ENCODE results near the gene LENG8.
"Not testable (repeated sequence)": the region's sequence is repeated elsewhere in the genome, so short reads cannot be mapped to it uniquely, and the experiment has no call there.

Gene LENG8

DNA sequence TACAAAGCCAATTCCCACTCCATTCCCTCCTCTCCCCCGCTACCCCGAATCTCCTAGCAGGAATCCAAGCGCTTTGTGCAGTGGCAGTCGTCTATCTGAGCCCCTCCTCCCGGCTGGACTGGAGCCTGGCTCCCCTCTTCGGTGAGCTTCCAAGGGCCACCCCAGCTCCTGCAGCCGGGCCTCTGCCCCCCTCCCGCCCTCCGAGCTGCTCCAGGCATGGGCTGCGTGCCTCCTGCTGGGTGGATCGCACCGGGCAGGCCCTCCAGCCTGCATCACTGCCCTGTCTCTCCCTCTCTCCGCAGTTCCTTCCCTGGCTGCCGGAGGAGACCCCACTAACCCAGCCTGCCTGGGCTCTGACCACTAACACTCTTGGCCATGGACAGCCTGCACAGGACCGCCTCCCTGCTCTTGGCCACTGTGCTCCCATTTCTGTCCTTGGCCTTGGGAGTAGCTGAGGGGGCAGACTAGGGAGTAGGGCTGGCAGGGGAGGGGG is 12.9 kb upstream of the LENG8 start:
- Histone ChIP-seq H3K27ac (no peak overlapping the region), H3K4me3 (no peak overlapping the region)

- Histone ChIP-seq H3K4me3 (no peak overlapping the region), H3K27ac (no peak overlapping the region)
Observed at GRCh38 chr19:54436628-54437252, 12.3 kb upstream of the LENG8 start.

GRCh38 chr19:54439174-54439851 is 9.7 kb upstream of the LENG8 start:
- Histone ChIP-seq H3K4me3 (no peak overlapping the region), H3K27ac (no peak overlapping the region)

- H3K27ac ChIP-seq = no peak overlapping the region
- H3K4me3 ChIP-seq = no peak overlapping the region
Observed at GRCh38 chr19:54440641-54441040, 8.4 kb upstream of the LENG8 start.

GRCh38 chr19:54444737-54445136 is 4.3 kb upstream of the LENG8 start:
- no peak overlapping the region for H3K27ac ChIP-seq
- no peak overlapping the region for H3K4me3 ChIP-seq

GRCh38 chr19:54446349-54446748 is 2.6 kb upstream of the LENG8 start:
- H3K4me3 ChIP-seq = not testable (repeated sequence)
- H3K27ac ChIP-seq = peak overlapping the region in 2 of 21 experiments; percentile 7 to 13

DNA sequence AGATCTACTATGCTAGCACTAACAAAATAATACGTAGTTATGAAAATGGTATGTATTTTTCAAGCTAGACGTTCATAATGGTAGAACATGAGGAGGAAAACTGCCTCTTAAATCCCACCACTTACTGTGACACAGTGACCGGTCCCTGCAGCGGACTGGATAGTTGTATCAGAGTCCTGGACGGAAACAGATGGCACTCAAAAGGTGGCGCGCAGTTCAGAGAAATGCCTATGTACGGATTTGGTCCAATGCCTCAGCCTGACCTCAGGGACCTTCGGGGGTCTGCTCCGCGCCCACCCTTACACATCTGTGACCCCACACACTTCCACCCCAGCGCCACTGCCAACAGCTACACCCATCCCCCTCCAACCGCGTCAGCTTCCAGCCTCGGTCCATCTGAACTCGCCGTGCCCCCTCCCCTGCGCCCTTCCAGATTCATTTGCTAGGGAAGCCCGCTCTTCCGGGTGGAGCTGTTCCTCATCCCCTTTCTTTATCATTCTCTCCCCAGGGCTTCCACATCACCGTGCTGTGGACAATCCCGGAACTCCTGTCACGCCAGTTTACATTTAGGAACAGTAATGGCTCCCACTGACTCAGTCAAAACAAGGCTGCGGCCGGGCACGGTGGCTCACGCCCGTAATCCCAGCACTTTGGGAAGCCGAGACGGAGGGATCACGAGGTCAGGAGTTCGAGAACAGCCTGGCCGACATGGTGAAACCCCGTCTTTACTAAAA is 792 bp upstream of the LENG8 start:
- peak overlapping the region; percentile 87 to 99 (median 97) for H3K27ac ChIP-seq

GRCh38 chr19:54449701-54450069 is 686 bp downstream of the LENG8 start:
- Histone ChIP-seq H3K27ac (peak overlapping the region; percentile 87 to 99 (median 97)), H3K4me3 (peak overlapping the region; percentile 62 to 94 (median 89))

More for the DNA sequence above, 792 bp upstream of the LENG8 start:
- peak overlapping the region; percentile 62 to 94 (median 89) for H3K4me3 ChIP-seq

DNA sequence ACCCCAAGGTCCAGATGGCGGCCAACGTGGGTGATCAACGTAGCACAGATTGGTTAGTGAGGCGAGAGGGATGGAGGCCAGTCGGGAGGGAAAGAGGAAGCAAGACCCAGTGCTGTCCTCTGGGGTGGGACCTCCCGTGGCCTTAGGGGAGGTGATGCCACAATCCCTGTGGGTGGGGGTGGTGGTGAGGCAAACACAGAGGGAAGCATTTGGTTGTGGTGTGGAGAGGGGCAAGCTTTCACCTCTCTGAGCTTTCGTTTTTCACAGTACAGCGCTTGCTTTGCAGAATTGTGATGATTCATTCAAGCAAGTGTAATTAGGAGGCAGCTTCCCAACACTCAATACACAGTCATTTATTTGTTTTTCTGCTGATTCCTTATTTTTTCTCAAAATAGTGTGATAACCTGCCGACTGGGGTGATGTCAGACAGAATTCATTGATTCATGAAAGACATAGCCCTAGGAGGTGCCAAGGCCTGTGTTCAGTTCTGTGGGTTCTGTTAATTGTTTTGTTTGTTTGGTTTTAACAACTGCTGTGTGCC is 2.4 kb downstream of the LENG8 start:
- Histone ChIP-seq H3K4me3 (no peak overlapping the region), H3K27ac (peak overlapping the region in 5 of 21 experiments; percentile 5 to 99 (median 44))

DNA sequence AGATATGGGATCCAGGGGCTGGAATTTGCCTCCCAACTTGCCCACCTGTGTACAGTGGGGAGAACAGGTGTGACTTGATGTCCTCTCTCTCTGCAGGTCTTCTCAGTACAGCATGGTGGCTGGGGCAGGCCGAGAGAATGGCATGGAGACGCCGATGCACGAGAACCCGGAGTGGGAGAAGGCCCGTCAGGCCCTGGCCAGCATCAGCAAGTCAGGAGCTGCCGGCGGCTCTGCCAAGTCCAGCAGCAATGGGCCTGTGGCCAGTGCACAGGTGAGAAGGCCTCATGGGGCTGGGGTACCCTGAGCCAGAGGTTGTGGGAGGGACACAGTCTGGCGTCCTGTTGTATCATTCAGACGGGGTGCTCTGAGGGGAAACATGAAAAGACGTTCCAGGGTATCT is 3.0 kb downstream of the LENG8 start:
- Histone ChIP-seq H3K4me3 (no peak overlapping the region), H3K27ac (peak overlapping the region in 1 of 21 experiments; percentile 11)

GRCh38 chr19:54452626-54453025 is 3.6 kb downstream of the LENG8 start:
- Histone ChIP-seq H3K4me3 (no peak overlapping the region), H3K27ac (no peak overlapping the region)

DNA sequence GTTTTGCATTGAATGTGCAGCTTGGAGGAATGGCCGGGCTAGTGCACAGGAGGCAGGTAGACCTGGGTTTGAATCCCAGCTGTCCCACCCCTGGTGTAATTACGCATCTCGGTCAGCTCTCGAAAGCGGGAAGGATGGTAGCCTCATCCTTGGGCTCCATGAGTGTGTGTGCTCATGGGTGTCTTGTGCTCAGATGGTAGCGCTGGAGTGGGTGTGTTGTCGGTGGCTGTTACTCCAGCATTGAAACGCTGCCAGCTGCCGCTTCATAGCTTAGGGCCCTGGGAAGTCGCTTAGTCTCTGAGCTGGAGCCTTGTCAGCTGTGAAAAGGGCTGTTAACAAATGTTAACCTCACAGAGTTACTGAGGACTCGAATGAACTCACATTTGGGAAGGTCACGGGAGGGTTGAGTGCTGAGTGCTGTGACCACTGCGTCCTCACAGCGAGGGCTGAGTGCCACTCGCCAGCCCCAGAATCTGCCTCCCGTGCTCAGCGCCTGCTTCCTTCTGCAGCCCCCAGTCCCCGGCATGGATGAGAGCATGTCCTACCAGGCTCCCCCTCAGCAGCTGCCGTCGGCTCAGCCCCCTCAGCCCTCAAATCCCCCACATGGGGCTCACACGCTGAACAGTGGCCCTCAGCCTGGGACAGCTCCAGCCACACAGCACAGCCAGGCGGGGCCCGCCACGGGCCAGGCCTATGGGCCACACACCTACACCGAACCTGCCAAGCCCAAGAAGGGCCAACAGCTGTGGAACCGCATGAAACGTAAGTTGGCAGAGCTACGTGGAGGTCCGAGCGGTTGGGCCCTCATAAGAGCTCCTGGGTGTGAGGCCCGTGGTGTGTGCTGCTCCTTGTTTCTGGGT is 5.2 kb downstream of the LENG8 start:
- Histone ChIP-seq H3K4me3 (no peak overlapping the region), H3K27ac (no peak overlapping the region)

DNA sequence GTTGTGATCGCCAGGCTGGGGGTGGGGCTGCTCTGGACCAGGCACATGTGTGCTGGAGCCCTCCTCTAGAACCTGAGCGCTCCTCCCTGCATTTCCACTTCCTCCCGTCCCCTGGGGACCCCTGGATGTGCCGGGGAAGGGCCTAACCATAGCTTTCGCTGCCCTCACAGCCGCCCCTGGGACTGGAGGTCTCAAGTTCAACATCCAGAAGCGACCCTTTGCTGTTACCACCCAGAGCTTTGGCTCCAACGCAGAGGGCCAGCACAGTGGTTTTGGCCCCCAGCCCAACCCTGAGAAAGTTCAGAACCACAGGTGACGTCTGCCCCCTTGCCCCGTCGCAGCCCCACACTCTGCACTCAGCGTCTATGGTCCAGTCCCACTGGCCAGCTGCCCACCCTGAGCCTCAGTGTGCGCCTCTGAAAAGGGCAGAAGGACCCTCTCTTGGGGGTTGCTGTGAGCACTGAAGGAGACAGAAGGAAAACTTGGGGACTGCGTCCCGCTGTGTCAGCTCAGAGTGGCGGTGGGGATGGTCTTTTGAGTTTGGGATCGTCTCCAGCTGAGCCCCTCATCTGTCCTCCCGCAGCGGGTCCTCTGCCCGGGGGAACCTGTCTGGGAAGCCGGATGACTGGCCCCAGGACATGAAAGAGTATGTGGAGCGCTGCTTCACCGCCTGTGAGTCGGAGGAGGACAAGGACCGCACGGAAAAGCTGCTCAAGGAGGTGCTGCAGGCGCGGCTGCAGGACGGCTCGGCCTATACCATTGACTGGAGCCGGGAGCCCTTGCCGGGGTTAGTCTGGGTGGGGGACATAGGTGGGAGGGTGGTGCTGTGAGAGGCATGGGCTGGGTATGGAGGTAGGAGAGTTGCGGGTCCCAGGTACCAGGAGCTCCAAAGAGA is 6.0 kb downstream of the LENG8 start:
- Histone ChIP-seq H3K27ac (no peak overlapping the region), H3K4me3 (no peak overlapping the region)

- no peak overlapping the region for H3K27ac ChIP-seq
Observed at GRCh38 chr19:54455786-54456422, 6.9 kb downstream of the LENG8 start.

DNA sequence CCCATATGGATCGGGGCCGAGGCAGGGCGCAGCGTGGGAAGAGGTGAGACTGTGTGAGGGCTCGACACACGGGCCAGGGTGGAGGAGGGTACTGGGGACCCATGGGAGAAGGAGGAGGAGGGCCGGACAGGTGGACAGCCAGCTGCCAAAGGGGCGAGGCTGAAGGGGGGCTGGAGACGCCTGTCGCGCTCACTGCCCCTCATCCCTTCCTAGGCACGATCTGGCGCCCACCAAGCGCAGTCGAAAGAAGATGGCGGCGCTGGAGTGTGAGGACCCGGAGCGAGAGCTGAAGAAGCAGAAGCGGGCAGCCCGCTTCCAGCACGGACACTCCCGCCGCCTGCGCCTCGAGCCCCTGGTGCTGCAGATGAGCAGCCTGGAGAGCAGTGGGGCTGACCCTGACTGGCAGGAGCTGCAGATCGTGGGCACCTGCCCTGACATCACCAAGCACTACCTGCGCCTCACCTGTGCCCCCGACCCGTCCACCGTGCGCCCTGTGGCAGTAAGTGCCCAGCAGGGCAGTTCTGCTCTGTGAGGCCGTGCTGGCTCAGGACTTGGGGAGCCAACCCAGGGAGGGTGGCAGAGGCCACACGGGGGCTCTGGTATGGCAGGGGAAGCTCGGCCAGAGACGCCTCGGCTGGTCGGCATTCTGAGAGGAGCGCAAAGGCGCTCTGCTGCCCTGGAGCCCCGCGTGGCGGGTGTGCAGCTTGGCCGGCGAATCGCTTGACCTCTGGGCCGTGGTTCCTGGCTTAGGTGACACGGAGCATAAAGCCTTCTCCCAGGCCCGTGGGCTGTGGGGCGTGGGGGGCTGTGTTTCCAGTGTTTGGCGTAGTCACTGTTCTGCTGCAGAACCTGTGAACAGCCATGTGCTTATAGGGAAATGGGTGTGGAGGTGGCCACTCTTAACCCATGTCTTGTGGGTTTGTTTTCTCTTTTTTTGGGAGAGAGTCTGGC is 7.7 kb downstream of the LENG8 start:
- H3K27ac ChIP-seq = no peak overlapping the region

More at GRCh38 chr19:54455786-54456422, 6.9 kb downstream of the LENG8 start:
- H3K4me3 ChIP-seq = no peak overlapping the region

GRCh38 chr19:54457773-54458647 is 9.0 kb downstream of the LENG8 start:
- Histone ChIP-seq H3K4me3 (no peak overlapping the region), H3K27ac (no peak overlapping the region)

More for the DNA sequence above, 7.7 kb downstream of the LENG8 start:
- no peak overlapping the region for H3K4me3 ChIP-seq
